Ovary (tissue), 9 donors: ENCODE results near the gene TOB2. TPM values are rescaled to one million over a fixed set of nuclear protein-coding genes. Genes with fewer than 3 reads are reported as not detected.

Source experiments
- DNase-seq, 5 donors: peaks; one replicate each; pipeline ENCODE4 v3.0.0-alpha.2; 2019 to 2020
- H3K27ac ChIP-seq, 2 donors: fragments of 200-600 bp; one replicate each; pipeline versions ENCODE4 v1.5.1 to v1.8.0; 2019 to 2022
- H3K27me3 ChIP-seq: fragments of 200-600 bp; one replicate; pipeline ENCODE4 v1.8.0; 2022
- H3K36me3 ChIP-seq: fragments of 200-600 bp; sonication (generic); one replicate; pipeline ENCODE4 v1.5.1; 2019
- H3K4me1 ChIP-seq: one replicate; pipeline ENCODE4 v1.8.1; 2013; ENCODE audit warnings: mild to moderate bottlenecking, moderate library complexity; ENCODE audit not compliant: insufficient read depth
- H3K4me3 ChIP-seq: fragments of 200-600 bp; sonication (generic); one replicate; pipeline ENCODE4 v1.5.1; 2017
- H3K9me3 ChIP-seq, 2 donors: fragments of 200-600 bp in 1 of 2; sonication (generic) in 1 of 2; one replicate each; pipeline versions ENCODE4 v1.5.1 to v1.8.1; 2013 to 2019; ENCODE audit warnings: mild to moderate bottlenecking in 1 of 2, moderate library complexity in 1 of 2
- EP300 ChIP-seq: sonication (generic); formaldehyde crosslinking; IDR thresholded peaks from one replicate; pipeline ENCODE4 v1.6.1; 2017; ENCODE audit warnings: antibody characterized with exemption
- POLR2A ChIP-seq: fragments of 450-650 bp; IDR thresholded peaks from one replicate; pipeline ENCODE4 v1.6.1; 2017; ENCODE audit warnings: antibody characterized with exemption, mild to moderate bottlenecking, moderate library complexity
- WGBS, 3 donors: extraction: QIAGEN DNeasy Blood & Tissue Kit in 1 of 3; methylation state at CpG; one replicate each; pipeline versions ENCODE4 v1.1.5 to v1.1.7; 2013 to 2017; 5-methylcytosine and 5-hydroxymethylcytosine counted together
- intact Hi-C, 4 donors: fragments of 100-400 bp; cut with DNase I; formaldehyde crosslinking; loops; one replicate each; pipeline versions ENCODE4 v1.11.0 to v1.15.1; 2022 to 2023
- polyA plus RNA-seq, 2 donors: library from polyadenylated mRNA; stranded (reverse); fragments of 200-250 nt in 1 of 2; fragments of 350-450 nt in 1 of 2; fragmentation: Illumina TruSeq in 1 of 2; extraction: RNeasy Lipid Tissue Mini Kit (QIAGEN cat#74804) in 1 of 2; gene quantifications; one replicate each; pipeline ENCODE4 v1.2.3, GENCODE V29; 2013 to 2014
- total RNA-seq, 7 donors: library from RNA; depleted of rRNA in 2 of 7; stranded (reverse); fragments of >200 nt in 2 of 7; fragmentation: NEBNext Ultra II Directional in 3 of 7; extraction: Animal tissue kit (Norgen Biotek cat#: 25700) in 3 of 7; gene quantifications; one replicate each; pipeline versions ENCODE4 v1.1.0 to v1.2.4, GENCODE V29; 2016 to 2023
- TF ChIP-seq, protein P1 (sequence below), 3 donors: fragments of 450-650 bp in 2 of 3; fragments of 200-600 bp in 1 of 3; IDR thresholded peaks; one replicate each; pipeline versions ENCODE4 v1.5.1 to v1.8.0; 2016 to 2022; ENCODE audit warnings: antibody characterized with exemption in 3 of 3, mild to moderate bottlenecking in 1 of 3
- donor health status: DM: no; HTN: no; CAD: no; lungs with moderate emphysema.
- donor health status: DM: no; HTN: no; CAD: no.
- donor health status: Bipolar disorder and iron deficiency.
- donor health status: DM: yes; HTN: yes; CAD: no.
- donor health status: DM: no; HTN: no; CAD: no.
- donor health status: DM: yes; HTN: yes; CAD: no.

The TOB2 gene
- total and polyA plus RNA-seq, 9 donors = 22.8 to 110 (median 57.7) TPM

GRCh38 chr22:41431656-41432055, 14.9 kb downstream of the TOB2 start:
- WGBS, 3 donors = 62 to 72% (median 65%) methylated on average over 6 of the region's 6 CpGs
- TF ChIP-seq POLR2A (no peak), EP300 (no peak)
- TF ChIP-seq, protein P1, sequence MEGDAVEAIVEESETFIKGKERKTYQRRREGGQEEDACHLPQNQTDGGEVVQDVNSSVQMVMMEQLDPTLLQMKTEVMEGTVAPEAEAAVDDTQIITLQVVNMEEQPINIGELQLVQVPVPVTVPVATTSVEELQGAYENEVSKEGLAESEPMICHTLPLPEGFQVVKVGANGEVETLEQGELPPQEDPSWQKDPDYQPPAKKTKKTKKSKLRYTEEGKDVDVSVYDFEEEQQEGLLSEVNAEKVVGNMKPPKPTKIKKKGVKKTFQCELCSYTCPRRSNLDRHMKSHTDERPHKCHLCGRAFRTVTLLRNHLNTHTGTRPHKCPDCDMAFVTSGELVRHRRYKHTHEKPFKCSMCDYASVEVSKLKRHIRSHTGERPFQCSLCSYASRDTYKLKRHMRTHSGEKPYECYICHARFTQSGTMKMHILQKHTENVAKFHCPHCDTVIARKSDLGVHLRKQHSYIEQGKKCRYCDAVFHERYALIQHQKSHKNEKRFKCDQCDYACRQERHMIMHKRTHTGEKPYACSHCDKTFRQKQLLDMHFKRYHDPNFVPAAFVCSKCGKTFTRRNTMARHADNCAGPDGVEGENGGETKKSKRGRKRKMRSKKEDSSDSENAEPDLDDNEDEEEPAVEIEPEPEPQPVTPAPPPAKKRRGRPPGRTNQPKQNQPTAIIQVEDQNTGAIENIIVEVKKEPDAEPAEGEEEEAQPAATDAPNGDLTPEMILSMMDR (IDR thresholded peaks at IDR 0.05) = no peak
- no peaks in the 10 kb centered on the region for H3K27me3 ChIP-seq
- no peak overlapping the region for H3K27ac ChIP-seq
- H3K4me1 ChIP-seq = peaks cover 2% of the 10 kb centered on the region
- H3K36me3 ChIP-seq = no peaks in the 10 kb centered on the region
- intact Hi-C loops = no loop called here
- H3K9me3 ChIP-seq = no peaks in the 10 kb centered on the region
- DNase-seq = no peak
- H3K4me3 ChIP-seq = no peak overlapping the region

DNA sequence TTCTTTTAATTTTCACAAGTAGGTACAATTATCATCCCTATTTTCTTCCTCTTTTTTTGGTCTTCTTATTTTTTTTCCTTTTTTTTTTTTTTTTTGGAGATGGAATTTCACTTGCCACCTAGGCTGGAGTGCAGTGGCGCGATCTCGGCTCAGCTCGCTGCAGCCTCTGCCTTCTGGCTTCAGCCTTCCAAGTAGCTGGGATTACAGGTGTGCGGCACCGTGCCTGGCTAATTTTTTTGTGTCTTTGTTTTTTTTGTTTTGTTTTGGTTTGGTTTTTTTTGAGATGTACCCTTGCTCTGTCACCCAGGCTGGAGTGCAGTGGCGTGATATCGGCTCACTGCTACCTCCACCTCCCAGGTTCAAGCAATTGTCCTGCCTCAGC, 16.7 kb downstream of the TOB2 start:
- H3K9me3 ChIP-seq = no peaks in the 10 kb centered on the region
- intact Hi-C loops = no loop called here
- no peaks in the 10 kb centered on the region for H3K27me3 ChIP-seq
- H3K4me3 ChIP-seq = no peak overlapping the region
- H3K36me3 ChIP-seq = no peaks in the 10 kb centered on the region
- DNase-seq = no peak
- H3K27ac ChIP-seq = no peak overlapping the region
- TF ChIP-seq EP300 (no peak), POLR2A (no peak)
- TF ChIP-seq, protein P1 (IDR thresholded peaks at IDR 0.05) = no peak
- 94 to 95% (median 95%) methylated on average over 8 of the region's 8 CpGs for WGBS, 3 donors
- H3K4me1 ChIP-seq = peaks cover 2% of the 10 kb centered on the region

GRCh38 chr22:41429232-41429950, 17.2 kb downstream of the TOB2 start:
- no peak for DNase-seq
- H3K27me3 ChIP-seq = no peaks in the 10 kb centered on the region
- no peaks in the 10 kb centered on the region for H3K9me3 ChIP-seq
- H3K4me3 ChIP-seq = no peak overlapping the region
- H3K4me1 ChIP-seq = peaks cover 2% of the 10 kb centered on the region
- H3K36me3 ChIP-seq = no peaks in the 10 kb centered on the region
- TF ChIP-seq POLR2A (no peak), EP300 (no peak)
- TF ChIP-seq, protein P1 (IDR thresholded peaks at IDR 0.05) = no peak
- no peak overlapping the region for H3K27ac ChIP-seq
- 82 to 89% (median 83%) methylated on average over 13 of the region's 13 CpGs for WGBS, 3 donors
- intact Hi-C loops = no loop called here

GRCh38 chr22:41425660-41426365, 20.8 kb downstream of the TOB2 start:
- intact Hi-C loops = no loop called here
- Histone ChIP-seq H3K27ac (no peak overlapping the region), H3K27me3 (no peaks in the 10 kb centered on the region), H3K9me3 (no peaks in the 10 kb centered on the region), H3K4me1 (no peaks in the 10 kb centered on the region), H3K36me3 (no peaks in the 10 kb centered on the region), H3K4me3 (no peak overlapping the region)
- no peak for TF ChIP-seq POLR2A
- TF ChIP-seq, protein P1 (IDR thresholded peaks at IDR 0.05) = no peak
- TF ChIP-seq EP300 = no peak
- DNase-seq = no peak
- WGBS, 3 donors = 64 to 73% (median 73%) methylated on average over 9 of the region's 9 CpGs
